HepG2 (cell line): Measurements from ENCODE around the gene C6orf15. TPM values are rescaled to one million over a fixed set of nuclear protein-coding genes. Genes with fewer than 3 reads are reported as not detected.

Experiments used
- ATAC-seq: fragments of 200-7000 bp; cut with Tn5 transposase; 3 replicates; pipeline ENCODE4 v1.9.1; 2020; ENCODE audit warnings: mild to moderate bottlenecking, moderate library complexity
- BruUV-seq: library from RNA; stranded (reverse); fragments of 400-500 nt; replicated peaks from 2 replicates; lab custom pipeline; 2021; lab: Mats Ljungman, UMichigan
- CTCF ChIA-PET: fragments of 300-600 bp; formaldehyde crosslinking; extraction: SDS; loops from one replicate; lab custom pipeline; 2021; ENCODE audit warnings: low total read pairs, inconsistent platforms, low intra/inter-chr PET ratio; lab: Yijun Ruan, JAX
- POLR2A ChIA-PET: fragments of 350-600 bp; sonication (Branson Sonifier 250); formaldehyde crosslinking; loops from one replicate; lab custom pipeline; 2020; ENCODE audit warnings: antibody characterized with exemption, inconsistent platforms; lab: Yijun Ruan, JAX
- DNase-seq: peaks from one replicate; pipeline ENCODE4 v3.0.0-alpha.2; 2015; ENCODE audit warnings: low spot score
- FAIRE-seq: peaks from 3 replicates; lab custom pipeline; 2011; peaks lifted over from hg19 to GRCh38; lab: Jason Lieb, UNC
- H2AFZ ChIP-seq: one replicate; pipeline ENCODE4 v1.6.1; 2011; ENCODE audit warnings: low read length, inconsistent platforms
- H3K27ac ChIP-seq: fragments of 300-600 bp; 3 replicates; pipeline ENCODE4 v1.8.0; 2011; ENCODE audit warnings: mixed run types, mild to moderate bottlenecking, mixed read lengths, low read length, inconsistent platforms; ENCODE audit not compliant: insufficient read depth; ENCODE audit errors: extremely low read length
- H3K27me3 ChIP-seq, 2 experiments: fragments of 200-600 bp in 1 of 2; 2 replicates in 1 of 2; 3 replicates in 1 of 2; pipeline versions ENCODE4 v1.6.0 to v1.8.0; 2011; ENCODE audit warnings: low read length in 2 of 2, mild to moderate bottlenecking in 2 of 2, moderate library complexity in 2 of 2, inconsistent platforms in 1 of 2; ENCODE audit not compliant: insufficient read depth in 2 of 2, control insufficient read depth in 1 of 2
- H3K36me3 ChIP-seq, 2 experiments: fragments of 200-600 bp in 1 of 2; replicated peaks in 1 of 2; 2 replicates in 1 of 2; 3 replicates in 1 of 2; pipeline versions ENCODE4 v1.5.1 to v1.8.0; 2011; ENCODE audit warnings: low read length in 2 of 2, inconsistent platforms in 1 of 2; ENCODE audit not compliant: insufficient read depth in 2 of 2, control insufficient read depth in 1 of 2
- H3K4me1 ChIP-seq: 2 replicates; pipeline ENCODE4 v1.5.1; 2012; ENCODE audit warnings: low read length, inconsistent platforms; ENCODE audit not compliant: insufficient read depth
- H3K4me2 ChIP-seq: 2 replicates; pipeline ENCODE4 v1.6.0; 2011; ENCODE audit warnings: low read depth, low read length, inconsistent platforms
- H3K4me3 ChIP-seq, 3 experiments: fragments of 200-600 bp in 1 of 3; sonication (generic), shearing (Covaris generic) in 1 of 3; replicated peaks in 1 of 3; 2 replicates each; pipeline ENCODE4 v1.5.1; 2011 to 2016; ENCODE audit warnings: low read length in 3 of 3, inconsistent platforms in 2 of 3, low read depth in 2 of 3, mild to moderate bottlenecking in 2 of 3, control low read depth in 1 of 3, mixed read lengths in 1 of 3; ENCODE audit not compliant: insufficient read depth in 1 of 3
- H3K79me2 ChIP-seq: one replicate; pipeline ENCODE4 v1.6.1; 2011; ENCODE audit warnings: low read length, inconsistent platforms; ENCODE audit not compliant: insufficient read depth
- H3K9ac ChIP-seq: 2 replicates; pipeline ENCODE4 v1.6.0; 2011; ENCODE audit warnings: mild to moderate bottlenecking, low read depth, low read length, inconsistent platforms; ENCODE audit not compliant: insufficient read depth
- H3K9me3 ChIP-seq: 2 replicates; pipeline ENCODE4 v1.5.1; 2012; ENCODE audit warnings: mild to moderate bottlenecking, low read length
- H4K20me1 ChIP-seq: 2 replicates; pipeline ENCODE4 v1.6.0; 2011; ENCODE audit warnings: inconsistent platforms, mild to moderate bottlenecking, low read length, moderate library complexity; ENCODE audit not compliant: insufficient read depth
- EED ChIP-seq: sonication (generic); formaldehyde crosslinking; IDR thresholded peaks from 2 replicates; pipeline ENCODE4 v1.5.0; 2020; ENCODE audit warnings: mild to moderate bottlenecking, missing genetic modification reagents
- IKZF4 ChIP-seq: sonication (generic); formaldehyde crosslinking; IDR thresholded peaks from 2 replicates; pipeline ENCODE4 v1.5.1; 2020; ENCODE audit warnings: borderline replicate concordance, mild to moderate bottlenecking, low read depth, missing genetic modification reagents; ENCODE audit errors: not compliant biosample characterization
- KLF9 ChIP-seq: IDR thresholded peaks from 2 replicates; pipeline ENCODE4 v1.6.1; 2016; ENCODE audit warnings: low read depth
- MYPOP ChIP-seq: sonication (generic); formaldehyde crosslinking; IDR thresholded peaks from 2 replicates; pipeline ENCODE4 v1.8.1; 2023; ENCODE audit warnings: mild to moderate bottlenecking, moderate library complexity, missing genetic modification reagents
- PHF8 ChIP-seq: sonication (generic); formaldehyde crosslinking; IDR thresholded peaks from 2 replicates; pipeline ENCODE4 v1.5.0; 2020; ENCODE audit warnings: missing genetic modification reagents
- PTBP1 ChIP-seq: fragments of 200-400 bp; formaldehyde crosslinking; IDR thresholded peaks from 2 replicates; pipeline ENCODE4 v1.6.1; 2018; ENCODE audit warnings: low read length, low read depth; ENCODE audit not compliant: poor library complexity, severe bottlenecking
- SETDB1 ChIP-seq: sonication (generic); formaldehyde crosslinking; IDR thresholded peaks from 2 replicates; pipeline ENCODE4 v1.5.1; 2020; ENCODE audit warnings: missing genetic modification reagents, mild to moderate bottlenecking, borderline replicate concordance
- SNRNP70 ChIP-seq: fragments of 200-400 bp; formaldehyde crosslinking; IDR thresholded peaks from 2 replicates; pipeline ENCODE4 v1.6.1; 2017; ENCODE audit warnings: mild to moderate bottlenecking, low read depth, low read length, moderate library complexity
- TCF7 ChIP-seq: sonication (generic); IDR thresholded peaks from 2 replicates; pipeline ENCODE4 v1.6.1; 2016; ENCODE audit warnings: antibody characterized with exemption, low read depth
- YEATS4 ChIP-seq: sonication (generic); formaldehyde crosslinking; IDR thresholded peaks from 2 replicates; pipeline ENCODE4 v1.4.0; 2020; ENCODE audit warnings: missing genetic modification reagents, borderline replicate concordance
- ZEB1 ChIP-seq: IDR thresholded peaks from 2 replicates; pipeline ENCODE4 v1.6.1; 2012; ENCODE audit warnings: mild to moderate bottlenecking, low read depth, inconsistent platforms; ENCODE audit not compliant: insufficient replicate concordance
- ZNF235 ChIP-seq: sonication (generic); formaldehyde crosslinking; IDR thresholded peaks from 2 replicates; pipeline ENCODE4 v1.8.1; 2023; ENCODE audit warnings: mild to moderate bottlenecking, missing genetic modification reagents, borderline replicate concordance
- ZNF34 ChIP-seq: sonication (generic); formaldehyde crosslinking; IDR thresholded peaks from 2 replicates; pipeline ENCODE4 v1.4.0; 2020; ENCODE audit warnings: mild to moderate bottlenecking, missing genetic modification reagents, borderline replicate concordance
- ZNF629 ChIP-seq: sonication (generic); formaldehyde crosslinking; conservative IDR thresholded peaks from 2 replicates; pipeline ENCODE4 v1.5.0; 2020; ENCODE audit warnings: missing genetic modification reagents
- ZNF674 ChIP-seq: sonication (generic); formaldehyde crosslinking; IDR thresholded peaks from 2 replicates; pipeline ENCODE4 v1.5.0; 2020; ENCODE audit warnings: low read depth, mild to moderate bottlenecking, missing genetic modification reagents
- WGBS: methylation state at CpG from one replicate; pipeline ENCODE4 v1.1.6; 2017; ENCODE audit warnings: low lambda C conversion rate; 5-methylcytosine and 5-hydroxymethylcytosine counted together
- in situ Hi-C: cut with HindIII; loops from 2 replicates; pipeline ENCODE4 v1.10.0; 2017; ENCODE audit warnings: low pct_unique_long_range_greater_than_20kb; ENCODE audit not compliant: extremely low pct_ligation_motif_present
- intact Hi-C: fragments of 100-400 bp; cut with micrococcal nuclease; formaldehyde crosslinking; loops from one replicate; pipeline ENCODE4 v1.10.0; 2022; ENCODE audit not compliant: unreplicated experiment
- polyA plus RNA-seq, 8 experiments: library from polyadenylated mRNA; depleted of rRNA in 3 of 8; stranded (reverse) in 7 of 8; unstranded in 1 of 8; fragments of >200 nt; fragmentation: Illumina TruSeq in 4 of 8; extraction: Trizol in 4 of 8; gene quantifications; 2 replicates each; pipeline versions ENCODE4 v1.2.1 to v1.2.3, GENCODE V29; 2011 to 2016; ENCODE audit warnings: low read depth in 4 of 8, missing spikeins in 1 of 8, mixed read lengths in 1 of 8; ENCODE audit not compliant: insufficient read depth in 1 of 8
- total RNA-seq, 5 experiments: library from RNA; depleted of rRNA; stranded (reverse); fragments of >200 nt; fragmentation: Illumina TruSeq; extraction: Trizol; gene quantifications; 2 replicates each; pipeline ENCODE4 v1.2.3, GENCODE V29; 2016; ENCODE audit warnings: low read depth in 1 of 5

The C6orf15 gene
- total and polyA plus RNA-seq, 2 of the 13 experiments (the other 11 are each of a cell fraction or from before 2014, with no cell fraction given): not detected

- no peak for TF ChIP-seq ZNF34
- TF ChIP-seq MYPOP (CRISPR knock-in tag): no peak
- TF ChIP-seq EED: 0 out of 2 replicates have a peak, but pooled peaks have one; percentile 29
- TF ChIP-seq PHF8 (CRISPR knock-in tag): no peak
- TF ChIP-seq PTBP1: no peak
Measured at GRCh38 chr6:31122791-31123706, 10.7 kb upstream of the C6orf15 start (continued).

- ChIA-PET POLR2A (interaction anchor here (0.5 kb wide), 1 partner anchor 37 kb away, joined by 3 read pairs; the partner anchor contains the start of gene CCHCR1), CTCF (no interaction called here)
- H3K27me3 ChIP-seq: peaks cover 4 to 67% of the 10 kb centered on the region in 2 experiments; a peak in 4 of 5 replicates
- peaks cover 7% of the 10 kb centered on the region for H3K4me1 ChIP-seq
- H2AFZ ChIP-seq: no peak overlapping the region
- no peak overlapping the region for H3K4me3 ChIP-seq
- H3K4me2 ChIP-seq: no peak overlapping the region
- H4K20me1 ChIP-seq: no peaks in the 10 kb centered on the region
- H3K9ac ChIP-seq: no peak overlapping the region
- FAIRE-seq: no peak
- no peaks in the 10 kb centered on the region for H3K36me3 ChIP-seq
- 36% methylated on average over 7 of the region's 12 CpGs for WGBS
- intact Hi-C loops (no loop called here), in situ Hi-C loops (no loop called here)
- BruUV-seq: no TSS peak
- no peak for DNase-seq
- H3K79me2 ChIP-seq: no peaks in the 10 kb centered on the region
- H3K9me3 ChIP-seq: no peaks in the 10 kb centered on the region
- no peak overlapping the region for H3K27ac ChIP-seq
- ATAC-seq: no peak
- TF ChIP-seq SETDB1 (CRISPR knock-in tag): no peak
- TF ChIP-seq ZNF235 (CRISPR knock-in tag): no peak
- TF ChIP-seq IKZF4 (CRISPR knock-in tag): no peak
- no peak for TF ChIP-seq TCF7
- no peak for TF ChIP-seq YEATS4 (CRISPR knock-in tag)
- TF ChIP-seq ZNF674 (CRISPR knock-in tag): no peak
- no peak for TF ChIP-seq ZNF629 (CRISPR knock-in tag)
- no peak for TF ChIP-seq SNRNP70
- no peak for TF ChIP-seq KLF9 (CRISPR knock-in tag)
- TF ChIP-seq ZEB1: no peak
Measured at GRCh38 chr6:31121131-31121790, 8.9 kb upstream of the C6orf15 start.
